Endothelial cell of umbilical vein (primary cell): ENCODE results near the gene ARFGAP3. TPM values are rescaled to one million over a fixed set of nuclear protein-coding genes. Genes with fewer than 3 reads are reported as not detected.

ENCODE experiments used
- BruUV-seq: library from RNA; stranded (reverse); fragments of 400-500 nt; replicated peaks from 2 replicates; lab custom pipeline; 2021; lab: Mats Ljungman, UMichigan
- CTCF ChIA-PET: fragments of 300-600, 350-600 bp; sonication (Branson Sonifier 250); formaldehyde crosslinking; loops from one replicate; lab custom pipeline; 2021; ENCODE audit warnings: antibody characterized with exemption, inconsistent platforms; lab: Charles Lee
- POLR2A ChIA-PET: fragments of 300-600, 350-600 bp; sonication (Branson Sonifier 250); formaldehyde crosslinking; loops from one replicate; lab custom pipeline; 2021; ENCODE audit warnings: antibody characterized with exemption, inconsistent platforms; lab: Charles Lee
- DNase-seq: peaks from one replicate; pipeline ENCODE4 v3.0.0-alpha.2; 2011; ENCODE audit warnings: low read depth, low spot score
- FAIRE-seq: peaks from 2 replicates; lab custom pipeline; 2011; peaks lifted over from hg19 to GRCh38; lab: Jason Lieb, UNC
- H2AFZ ChIP-seq: 2 replicates; pipeline ENCODE4 v1.6.0; 2012; ENCODE audit warnings: low read depth, low read length, control low read depth, inconsistent platforms
- H3K27ac ChIP-seq: 2 replicates; pipeline ENCODE4 v1.5.1; 2011; ENCODE audit warnings: low read depth, mild to moderate bottlenecking, control low read depth, low read length, moderate library complexity; ENCODE audit not compliant: insufficient read depth
- H3K27me3 ChIP-seq, 2 experiments: 2 replicates each; pipeline versions ENCODE4 v1.6.0 to v1.6.1; 2011; ENCODE audit warnings: low read length in 2 of 2, mixed read lengths in 1 of 2; ENCODE audit not compliant: control insufficient read depth in 2 of 2, insufficient read depth in 2 of 2
- H3K36me3 ChIP-seq, 2 experiments: 2 replicates in 1 of 2; 3 replicates in 1 of 2; pipeline ENCODE4 v1.5.1; 2011; ENCODE audit warnings: low read length in 2 of 2, mild to moderate bottlenecking in 1 of 2, moderate library complexity in 1 of 2; ENCODE audit not compliant: control insufficient read depth in 2 of 2, insufficient read depth in 2 of 2; ENCODE audit errors: extremely low read depth in 1 of 2
- H3K4me1 ChIP-seq: 3 replicates; pipeline ENCODE4 v1.5.1; 2011; ENCODE audit warnings: mild to moderate bottlenecking, low read length; ENCODE audit not compliant: control insufficient read depth, insufficient read depth; ENCODE audit errors: extremely low read depth
- H3K4me2 ChIP-seq: 2 replicates; pipeline ENCODE4 v1.6.1; 2011; ENCODE audit warnings: low read length, control low read depth, mixed read lengths; ENCODE audit not compliant: insufficient read depth
- H3K4me3 ChIP-seq, 3 experiments: fragments of 200-600 bp in 1 of 3; sonication (generic), shearing (Covaris generic) in 1 of 3; replicated peaks in 1 of 3; 2 replicates each; pipeline ENCODE4 v1.5.1; 2011 to 2016; ENCODE audit warnings: control low read depth in 3 of 3, low read length in 3 of 3, mild to moderate bottlenecking in 2 of 3, inconsistent platforms in 1 of 3, low read depth in 1 of 3, moderate library complexity in 1 of 3; ENCODE audit not compliant: insufficient read depth in 1 of 3
- H3K79me2 ChIP-seq: 2 replicates; pipeline ENCODE4 v1.6.0; 2012; ENCODE audit warnings: low read length, inconsistent platforms; ENCODE audit not compliant: control insufficient read depth, insufficient read depth
- H3K9ac ChIP-seq: replicated peaks from 2 replicates; pipeline ENCODE3; 2011; ENCODE audit warnings: low read length, control low read depth; ENCODE audit not compliant: insufficient read depth; ENCODE audit errors: extremely low read depth
- H3K9me1 ChIP-seq: replicated peaks from 3 replicates; pipeline ENCODE4 v1.6.0; 2011; ENCODE audit warnings: mild to moderate bottlenecking, low read length; ENCODE audit not compliant: control insufficient read depth, insufficient read depth; ENCODE audit errors: extremely low read depth
- H3K9me3 ChIP-seq: replicated peaks from 2 replicates; pipeline ENCODE4 v1.5.1; 2012; ENCODE audit warnings: low read length, inconsistent platforms; ENCODE audit not compliant: control insufficient read depth, insufficient read depth
- H4K20me1 ChIP-seq: replicated peaks from 2 replicates; pipeline ENCODE3; 2011; ENCODE audit warnings: mild to moderate bottlenecking, low read length; ENCODE audit not compliant: control insufficient read depth, insufficient read depth; ENCODE audit errors: extremely low read depth
- EZH2 ChIP-seq: IDR thresholded peaks from 2 replicates; pipeline ENCODE4 v1.6.1; 2012; ENCODE audit warnings: borderline replicate concordance, low read depth, mild to moderate bottlenecking, moderate library complexity, low read length, inconsistent platforms; ENCODE audit not compliant: severe bottlenecking
- FOS ChIP-seq: IDR thresholded peaks from 2 replicates; pipeline ENCODE4 v1.6.1; 2011; ENCODE audit warnings: mild to moderate bottlenecking, low read length, moderate library complexity, borderline replicate concordance; ENCODE audit not compliant: insufficient read depth
- GATA2 ChIP-seq: IDR thresholded peaks from 2 replicates; pipeline ENCODE4 v1.7.0; 2011; ENCODE audit warnings: low read depth, mild to moderate bottlenecking, moderate library complexity, mixed read lengths, low read length; ENCODE audit not compliant: insufficient read length, insufficient read depth
- JUN ChIP-seq: IDR thresholded peaks from 2 replicates; pipeline ENCODE4 v1.6.1; 2011; ENCODE audit warnings: borderline replicate concordance, low read depth; ENCODE audit not compliant: insufficient read length, insufficient read depth
- MYC ChIP-seq: IDR thresholded peaks from one replicate; pipeline ENCODE4 v1.6.1; 2011; ENCODE audit warnings: mild to moderate bottlenecking, low read depth, low read length
- POLR2A ChIP-seq: IDR thresholded peaks from 2 replicates; pipeline ENCODE4 v1.6.1; 2012; ENCODE audit warnings: low read depth, mild to moderate bottlenecking, control low read depth, low read length
- POLR2AphosphoS5 ChIP-seq: IDR thresholded peaks from 2 replicates; pipeline ENCODE4 v1.6.1; 2012; ENCODE audit warnings: low read depth, mild to moderate bottlenecking, control low read depth, low read length, moderate library complexity; ENCODE audit not compliant: insufficient read depth
- dilution Hi-C: fragments of 300-500 bp; cut with MboI; formaldehyde crosslinking; loops from one replicate; pipeline ENCODE4 v1.15.0; 2019; ENCODE audit warnings: low sequenced_read_pairs; ENCODE audit not compliant: extremely low pct_ligation_motif_present
- intact Hi-C: fragments of 100-400 bp; cut with micrococcal nuclease; formaldehyde crosslinking; loops from one replicate; pipeline ENCODE4 v1.10.0; 2022
- polyA plus RNA-seq, 4 experiments: library from polyadenylated mRNA; depleted of rRNA in 3 of 4; stranded (reverse) in 3 of 4; unstranded in 1 of 4; fragments of >200 nt; gene quantifications; 2 replicates each; pipeline versions ENCODE4 v1.2.1 to v1.2.3, GENCODE V29; 2011 to 2012; ENCODE audit warnings: missing spikeins in 1 of 4
- total RNA-seq: library from RNA; stranded (reverse); gene quantifications from 2 replicates; pipeline ENCODE4 v1.2.3, GENCODE V29; 2021
- TF ChIP-seq, protein P1 (sequence below), 2 donors: IDR thresholded peaks; 1 replicate in 1 of 2; 2 replicates in 1 of 2; pipeline ENCODE4 v1.5.1; 2011; ENCODE audit warnings: low read length in 2 of 2, mild to moderate bottlenecking in 2 of 2, moderate library complexity in 2 of 2, control low read depth in 1 of 2, inconsistent platforms in 1 of 2, low read depth in 1 of 2; ENCODE audit not compliant: insufficient read depth in 1 of 2; ENCODE audit errors: extremely low read depth in 1 of 2
- TF ChIP-seq, protein P2 (sequence below): IDR thresholded peaks from 2 replicates; pipeline ENCODE4 v1.6.1; 2011; ENCODE audit not compliant: insufficient read depth, insufficient read length

ARFGAP3 gene
- total and polyA plus RNA-seq, 2 donors (not counting 3 experiments of a cell fraction or from before 2014, with no cell fraction given), result 29.1 to 33.4 TPM

DNA sequence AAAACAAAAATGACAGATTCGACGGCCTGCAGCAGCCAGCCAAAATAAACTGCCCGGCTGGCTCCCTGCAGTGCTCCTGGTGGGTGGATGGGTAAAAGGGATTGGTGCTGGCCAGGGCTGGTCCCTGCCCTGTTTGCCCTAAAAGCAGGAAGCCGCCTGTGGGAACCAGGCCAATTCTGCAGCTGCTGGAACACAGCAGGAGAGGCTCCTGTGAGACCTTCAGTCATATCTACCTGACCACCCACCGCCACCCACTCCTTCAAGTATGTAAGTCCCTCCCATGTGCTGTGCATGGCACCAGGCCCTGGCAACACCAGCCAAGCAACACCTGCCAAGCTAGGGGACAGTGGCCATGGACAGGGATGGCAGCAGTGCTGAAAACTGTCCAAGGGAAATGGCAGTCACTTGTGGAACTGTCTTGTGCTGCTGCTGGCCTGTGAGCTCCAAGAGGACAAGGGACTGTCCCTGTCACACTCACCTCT, 48.7 kb upstream of the ARFGAP3 start:
- no peak overlapping the region for H3K4me3 ChIP-seq
- H3K9me3 ChIP-seq, result no peaks in the 10 kb centered on the region
- no peak overlapping the region for H3K27ac ChIP-seq
- dilution Hi-C loops, result no loop called here
- DNase-seq (peak; percentile 61), FAIRE-seq (peak; percentile 59)
- CTCF ChIA-PET, result interaction anchor here (1.2 to 2.6 kb wide), 5 partner anchors 10 to 185 kb away, joined by 3 to 10 read pairs (median 3); no protein-coding TSS in a partner anchor
- H3K9me1 ChIP-seq, result no peaks in the 10 kb centered on the region
- H3K27me3 ChIP-seq, result no peaks in the 10 kb centered on the region
- peaks cover 5% of the 10 kb centered on the region for H3K79me2 ChIP-seq
- POLR2A ChIA-PET, result no interaction called here
- H3K36me3 ChIP-seq, result peaks cover 0 to 7% of the 10 kb centered on the region in 2 experiments
- no peak for TF ChIP-seq GATA2
- TF ChIP-seq FOS, result no peak
- no peak for TF ChIP-seq EZH2
- TF ChIP-seq, protein P1, sequence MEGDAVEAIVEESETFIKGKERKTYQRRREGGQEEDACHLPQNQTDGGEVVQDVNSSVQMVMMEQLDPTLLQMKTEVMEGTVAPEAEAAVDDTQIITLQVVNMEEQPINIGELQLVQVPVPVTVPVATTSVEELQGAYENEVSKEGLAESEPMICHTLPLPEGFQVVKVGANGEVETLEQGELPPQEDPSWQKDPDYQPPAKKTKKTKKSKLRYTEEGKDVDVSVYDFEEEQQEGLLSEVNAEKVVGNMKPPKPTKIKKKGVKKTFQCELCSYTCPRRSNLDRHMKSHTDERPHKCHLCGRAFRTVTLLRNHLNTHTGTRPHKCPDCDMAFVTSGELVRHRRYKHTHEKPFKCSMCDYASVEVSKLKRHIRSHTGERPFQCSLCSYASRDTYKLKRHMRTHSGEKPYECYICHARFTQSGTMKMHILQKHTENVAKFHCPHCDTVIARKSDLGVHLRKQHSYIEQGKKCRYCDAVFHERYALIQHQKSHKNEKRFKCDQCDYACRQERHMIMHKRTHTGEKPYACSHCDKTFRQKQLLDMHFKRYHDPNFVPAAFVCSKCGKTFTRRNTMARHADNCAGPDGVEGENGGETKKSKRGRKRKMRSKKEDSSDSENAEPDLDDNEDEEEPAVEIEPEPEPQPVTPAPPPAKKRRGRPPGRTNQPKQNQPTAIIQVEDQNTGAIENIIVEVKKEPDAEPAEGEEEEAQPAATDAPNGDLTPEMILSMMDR (IDR thresholded peaks at IDR 0.05; ENCODE audit: extremely low read depth in 1 of 2, insufficient read depth in 1 of 2, low read depth in 1 of 2, low read length in 2 of 2), result no peak
- TF ChIP-seq MYC, result no peak
- no peak for TF ChIP-seq POLR2AphosphoS5
- TF ChIP-seq JUN, result no peak
- TF ChIP-seq, protein P2, sequence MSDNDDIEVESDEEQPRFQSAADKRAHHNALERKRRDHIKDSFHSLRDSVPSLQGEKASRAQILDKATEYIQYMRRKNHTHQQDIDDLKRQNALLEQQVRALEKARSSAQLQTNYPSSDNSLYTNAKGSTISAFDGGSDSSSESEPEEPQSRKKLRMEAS, result no peak
- no peak for TF ChIP-seq POLR2A
- intact Hi-C loops, result no loop called here
- peaks cover 25% of the 10 kb centered on the region for H3K4me1 ChIP-seq
- no TSS peak for BruUV-seq
- H2AFZ ChIP-seq, result no peak overlapping the region
- no peak overlapping the region for H3K9ac ChIP-seq
- H3K4me2 ChIP-seq, result no peak overlapping the region
- H4K20me1 ChIP-seq, result no peaks in the 10 kb centered on the region
